GM12891 (cell line): ENCODE measurements around the gene MRPL33.

Experiments used
- DNase-seq: peaks from one replicate; pipeline ENCODE4 v3.0.0; 2011; ENCODE audit warnings: low spot score; ENCODE audit not compliant: insufficient read length
- FAIRE-seq: peaks from 2 replicates; lab custom pipeline; 2011; peaks lifted over from hg19 to GRCh38; lab: Jason Lieb, UNC
- PAX5 ChIP-seq: IDR thresholded peaks from 2 replicates; pipeline ENCODE4 v1.6.1; 2011; ENCODE audit warnings: low read length, moderate library complexity, mild to moderate bottlenecking; ENCODE audit not compliant: insufficient read depth, severe bottlenecking
- POLR2A ChIP-seq: IDR thresholded peaks from 2 replicates; pipeline ENCODE4 v1.6.1; 2011; ENCODE audit warnings: low read depth, low read length, control low read depth
- POLR2AphosphoS5 ChIP-seq: IDR thresholded peaks from 2 replicates; pipeline ENCODE4 v1.6.1; 2011; ENCODE audit warnings: low read depth, low read length, control low read depth
- POU2F2 ChIP-seq: IDR thresholded peaks from 2 replicates; pipeline ENCODE4 v1.6.1; 2011; ENCODE audit warnings: low read depth, mild to moderate bottlenecking, control low read depth, low read length, moderate library complexity
- SPI1 ChIP-seq: IDR thresholded peaks from 2 replicates; pipeline ENCODE4 v1.6.1; 2011; ENCODE audit warnings: low read depth, low read length, control low read depth
- TAF1 ChIP-seq: IDR thresholded peaks from 2 replicates; pipeline ENCODE4 v1.6.1; 2011; ENCODE audit warnings: low read depth, low read length, control low read depth

MRPL33 gene

DNA sequence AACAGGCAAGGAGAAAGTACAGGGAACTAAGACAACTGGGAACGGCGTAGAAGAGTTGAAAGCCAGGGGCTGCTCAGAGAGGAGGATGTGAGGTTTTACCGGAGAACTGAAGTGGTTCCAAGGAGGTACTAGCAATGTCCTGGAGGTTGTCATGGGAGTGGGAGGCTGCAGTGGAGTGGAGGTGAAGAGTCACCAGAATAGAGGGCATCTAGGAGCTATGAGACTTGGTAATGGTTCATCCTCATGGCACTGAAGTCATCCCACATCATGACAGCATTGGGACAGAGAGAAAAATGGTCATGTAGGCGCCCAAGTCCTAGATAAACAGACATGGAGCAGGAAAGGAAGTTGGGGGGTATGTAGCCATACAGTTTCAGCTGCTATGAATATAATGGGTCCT lies 26.3 kb downstream of the MRPL33 start:
- FAIRE-seq, result no peak
- TF ChIP-seq POLR2AphosphoS5, result no peak
- no peak for TF ChIP-seq PAX5
- no peak for TF ChIP-seq POU2F2
- no peak for TF ChIP-seq TAF1
- no peak for TF ChIP-seq SPI1
- TF ChIP-seq POLR2A, result no peak
- DNase-seq, result no peak

DNA sequence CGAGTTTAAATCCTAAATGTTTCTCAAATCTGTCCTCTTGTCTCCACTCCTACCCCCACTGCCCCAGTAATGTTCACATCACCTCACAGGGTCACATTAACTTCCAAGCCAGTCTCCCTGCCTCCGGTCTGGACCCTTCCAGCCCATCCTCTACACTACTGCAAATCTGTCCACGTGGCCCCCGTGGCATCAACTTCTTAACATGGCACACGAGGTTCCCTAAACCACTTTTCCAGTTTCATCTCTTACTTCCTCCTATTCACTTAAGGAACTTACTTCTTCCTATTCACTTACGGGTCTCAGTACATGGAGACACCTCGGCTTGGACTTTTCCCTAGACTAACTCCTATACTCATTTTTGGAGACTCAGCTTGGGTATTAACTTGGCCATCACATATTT lies 27.0 kb downstream of the MRPL33 start:
- FAIRE-seq (no peak), DNase-seq (no peak)
- TF ChIP-seq POLR2AphosphoS5, result no peak
- no peak for TF ChIP-seq TAF1
- TF ChIP-seq POLR2A, result no peak
- TF ChIP-seq POU2F2, result no peak
- TF ChIP-seq PAX5, result no peak
- TF ChIP-seq SPI1, result no peak

DNA sequence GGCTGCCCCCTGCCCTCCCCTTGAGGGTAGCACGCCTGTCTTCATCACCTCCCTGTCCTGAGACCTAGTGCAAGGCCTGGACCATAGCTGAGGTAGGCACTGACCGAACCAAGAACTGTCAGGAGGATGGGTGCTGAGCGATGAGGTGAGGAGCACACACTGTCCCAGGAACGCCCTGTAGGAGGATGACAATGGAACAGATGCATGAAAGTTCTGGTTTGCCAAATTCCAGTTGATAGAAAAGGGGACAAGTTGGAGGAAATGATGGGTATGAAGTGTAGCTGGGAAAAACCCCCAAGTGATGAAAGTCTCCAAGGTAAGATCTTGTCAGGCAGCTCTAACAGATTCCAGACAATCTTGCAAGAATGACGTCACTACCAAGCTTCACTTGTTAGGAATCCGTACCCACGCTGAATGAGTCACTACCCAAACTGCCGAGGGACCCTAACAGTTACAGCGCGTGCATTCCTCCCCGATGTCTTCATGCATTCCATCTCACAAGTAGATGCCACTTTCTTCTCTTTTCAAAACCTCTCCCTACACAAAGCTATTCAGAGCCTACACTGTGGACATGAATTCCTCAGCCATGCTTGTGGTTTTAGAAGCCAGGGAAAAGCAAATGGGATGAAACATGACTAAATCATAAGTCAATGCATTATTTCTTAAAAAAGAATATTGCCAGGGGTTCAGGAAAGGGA lies 27.6 kb downstream of the MRPL33 start:
- no peak for DNase-seq
- FAIRE-seq, result no peak
- TF ChIP-seq SPI1 (no peak), TAF1 (no peak), POLR2A (no peak), POLR2AphosphoS5 (no peak), PAX5 (no peak), POU2F2 (no peak)

DNA sequence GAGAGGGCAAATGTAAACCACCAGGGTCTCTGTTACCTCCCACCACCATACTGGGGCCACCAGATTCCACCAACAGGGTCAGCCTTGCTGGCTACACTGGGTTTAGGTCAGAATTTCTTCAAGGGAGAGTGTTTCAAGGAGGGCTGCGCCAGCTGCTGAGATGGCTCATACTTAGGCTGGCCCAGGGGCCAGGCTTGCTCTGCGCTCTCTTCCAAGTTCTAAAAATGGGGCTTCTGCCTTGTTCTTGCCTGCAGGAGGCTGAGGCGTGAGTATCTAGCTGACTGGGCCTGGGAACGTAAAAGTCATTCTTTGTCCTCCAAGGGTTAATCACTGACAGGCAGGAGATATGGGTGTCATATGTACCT lies 28.1 kb downstream of the MRPL33 start:
- FAIRE-seq (no peak), DNase-seq (no peak)
- TF ChIP-seq POLR2A (no peak), PAX5 (no peak), POLR2AphosphoS5 (no peak), POU2F2 (no peak), TAF1 (no peak), SPI1 (no peak)

- no peak for TF ChIP-seq POLR2AphosphoS5
- TF ChIP-seq PAX5, result no peak
- TF ChIP-seq POLR2A, result no peak
- no peak for FAIRE-seq
- DNase-seq, result no peak
Measured at GRCh38 chr2:27800856-27801255, 29.3 kb downstream of the MRPL33 start.

GRCh38 chr2:27802547-27802946 lies 31.0 kb downstream of the MRPL33 start:
- TF ChIP-seq SPI1 (no peak), TAF1 (no peak), PAX5 (no peak), POLR2AphosphoS5 (no peak), POU2F2 (no peak), POLR2A (no peak)

DNA sequence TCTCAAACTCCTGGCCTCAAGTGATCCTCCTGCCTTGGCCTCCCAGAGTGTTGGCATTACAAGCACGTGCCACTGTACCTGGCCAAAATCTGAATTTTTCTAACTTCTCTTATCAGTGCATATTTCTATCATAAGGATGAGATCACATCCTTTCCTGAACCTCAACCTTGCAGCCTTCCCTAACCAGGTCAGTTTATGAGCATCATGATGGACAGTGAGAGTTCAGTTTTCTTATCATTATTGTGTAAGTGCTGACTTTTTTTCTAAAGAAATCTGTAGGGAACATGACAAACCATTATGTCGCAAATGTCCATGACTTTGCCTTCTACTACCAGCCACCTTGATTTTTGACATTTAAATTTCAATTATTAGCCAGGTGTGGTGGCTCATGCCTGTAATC lies 31.5 kb downstream of the MRPL33 start:
- DNase-seq (no peak), FAIRE-seq (no peak)
- TF ChIP-seq PAX5 (no peak), SPI1 (no peak), POU2F2 (no peak), TAF1 (no peak), POLR2AphosphoS5 (no peak), POLR2A (no peak)

More at GRCh38 chr2:27802547-27802946, 31.0 kb downstream of the MRPL33 start:
- FAIRE-seq, result no peak
- no peak for DNase-seq

GRCh38 chr2:27804146-27804545 lies 32.6 kb downstream of the MRPL33 start:
- FAIRE-seq (no peak), DNase-seq (no peak)
- no peak for TF ChIP-seq PAX5
- no peak for TF ChIP-seq POU2F2
- TF ChIP-seq SPI1, result no peak
- TF ChIP-seq TAF1, result no peak
- no peak for TF ChIP-seq POLR2AphosphoS5
- TF ChIP-seq POLR2A, result no peak

DNA sequence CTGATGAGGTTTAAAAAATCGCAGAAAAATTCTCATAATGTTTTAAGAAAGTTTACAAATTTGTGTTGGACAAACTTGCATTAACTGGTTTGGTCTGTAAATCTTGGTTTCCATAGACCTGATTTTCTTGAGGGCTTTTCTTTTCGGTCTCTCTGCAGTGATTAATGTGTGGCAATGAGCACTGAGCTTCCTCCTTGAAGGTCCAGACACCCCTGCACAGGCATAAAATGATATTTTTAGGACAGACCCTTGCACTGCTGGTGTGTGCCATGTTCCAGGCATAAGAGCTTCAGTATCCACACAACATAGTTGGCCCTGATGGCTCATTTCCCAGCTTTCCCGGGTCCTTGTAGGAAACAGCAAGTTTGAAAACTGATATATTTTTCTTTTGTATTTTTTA lies 33.7 kb downstream of the MRPL33 start:
- TF ChIP-seq SPI1 (no peak), POU2F2 (no peak), POLR2A (no peak), POLR2AphosphoS5 (no peak), TAF1 (no peak), PAX5 (no peak)
- DNase-seq, result no peak
- FAIRE-seq, result no peak

DNA sequence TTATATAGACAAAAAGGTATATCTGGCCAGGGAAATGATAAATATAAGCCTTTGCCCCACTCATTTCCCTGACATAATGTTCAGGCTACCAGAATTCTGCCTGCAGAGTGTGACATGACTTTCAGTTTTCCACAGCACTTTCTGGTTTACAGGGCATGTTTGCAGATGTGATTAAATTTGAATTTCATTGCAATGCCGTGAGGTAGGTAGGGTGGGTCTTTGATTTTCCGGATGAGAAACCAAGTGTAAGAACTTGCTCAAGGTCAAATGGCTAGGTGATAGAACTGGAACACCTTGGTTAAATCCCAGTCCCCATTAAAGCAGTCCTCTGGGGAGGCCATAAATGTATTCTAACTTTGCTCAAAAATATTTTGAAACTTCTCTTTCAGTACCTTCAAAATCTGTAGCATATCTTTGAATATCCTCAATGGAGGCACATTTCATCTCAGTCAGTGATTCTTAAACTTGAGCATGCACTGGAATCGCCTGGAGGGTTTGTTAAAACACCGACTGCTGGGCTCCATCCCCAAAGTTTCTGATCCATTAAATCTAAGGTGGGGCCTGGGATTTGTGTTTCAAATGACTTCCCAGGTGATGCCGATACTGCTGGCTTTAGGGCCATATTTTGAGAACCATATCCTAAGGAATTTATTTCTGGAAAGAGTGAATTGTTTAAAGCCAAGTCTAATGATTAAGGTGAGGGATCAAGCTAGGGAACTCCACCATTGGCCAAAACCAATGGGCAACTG lies 35.0 kb downstream of the MRPL33 start:
- TF ChIP-seq POU2F2 (no peak), POLR2A (no peak), POLR2AphosphoS5 (no peak), PAX5 (no peak), TAF1 (no peak), SPI1 (no peak)
- FAIRE-seq, result no peak
- no peak for DNase-seq

GRCh38 chr2:27807476-27807875 lies 36.0 kb downstream of the MRPL33 start:
- FAIRE-seq (no peak), DNase-seq (no peak)
- TF ChIP-seq POU2F2 (no peak), TAF1 (no peak), SPI1 (no peak), POLR2AphosphoS5 (no peak), POLR2A (no peak), PAX5 (no peak)
